ENCODE measurements around the gene ADAM8. TPM values are rescaled to one million over a fixed set of nuclear protein-coding genes. Genes with fewer than 3 reads are reported as not detected.

ADAM8 gene
- total RNA-seq, 3 donors from 2014 or later (not counting 1 experiment from before 2014, with no cell fraction given): 357 to 682 (median 425) TPM

DNA sequence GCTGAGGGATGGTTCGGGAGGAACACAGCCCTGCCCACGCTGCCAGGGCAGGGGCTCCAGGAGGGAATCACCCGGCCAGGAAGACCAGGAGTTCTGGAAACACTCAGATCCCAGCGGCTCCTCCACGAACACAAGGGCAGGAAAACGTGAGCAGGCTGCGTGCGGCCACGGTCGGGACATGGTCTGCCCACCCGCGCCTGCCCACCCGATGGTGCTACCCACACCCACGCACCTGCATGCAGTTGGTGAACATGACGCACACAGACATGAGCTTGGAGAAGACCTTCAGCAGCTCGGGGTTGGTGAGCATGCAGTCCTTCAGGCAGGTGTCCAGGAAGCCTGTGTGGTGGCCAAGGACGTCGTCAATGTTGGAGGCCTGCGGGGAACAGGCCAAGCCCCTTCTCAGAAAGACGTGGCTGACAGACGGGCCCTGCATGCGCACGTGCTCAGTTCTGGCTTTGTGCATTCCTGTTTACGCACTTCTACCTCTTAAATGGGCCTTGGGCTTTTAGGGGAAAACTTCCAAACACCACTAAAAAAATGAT lies 6.2 kb upstream of the ADAM8 start:
- DNase-seq: no peak
- Histone ChIP-seq H3K4me3 (ENCODE audit: low read length) (no peak overlapping the region), H3K27me3 (ENCODE audit: control insufficient read depth, insufficient read depth, low read length) (no peaks in the 10 kb centered on the region), H3K4me1 (ENCODE audit: control insufficient read depth, insufficient read depth, low read length) (peaks cover 28% of the 10 kb centered on the region), H3K27ac (ENCODE audit: low read length) (no peak overlapping the region), H3K9me3 (ENCODE audit: control insufficient read depth, insufficient read depth, low read length) (no peaks in the 10 kb centered on the region), H3K36me3 (ENCODE audit: control insufficient read depth, insufficient read depth, low read length) (peaks cover 58% of the 10 kb centered on the region)
- Mint-ChIP-seq H3K4me1 (peaks cover 24 to 32% of the 10 kb centered on the region in 2 donors), H3K9me3 (no peaks in the 10 kb centered on the region), H3K4me3 (no peak overlapping the region), H3K36me3 (peaks cover 14% of the 10 kb centered on the region), H3K27me3 (ENCODE audit: low read depth in 2 of 2) (no peaks in the 10 kb centered on the region), H3K27ac (no peak overlapping the region)
- no peak for ATAC-seq
- 95% methylated on average over 24 of the region's 24 CpGs for WGBS (ENCODE audit: insufficient coverage)
- intact Hi-C loops (cut with micrococcal nuclease): no loop called here
- TF ChIP-seq, protein P1, sequence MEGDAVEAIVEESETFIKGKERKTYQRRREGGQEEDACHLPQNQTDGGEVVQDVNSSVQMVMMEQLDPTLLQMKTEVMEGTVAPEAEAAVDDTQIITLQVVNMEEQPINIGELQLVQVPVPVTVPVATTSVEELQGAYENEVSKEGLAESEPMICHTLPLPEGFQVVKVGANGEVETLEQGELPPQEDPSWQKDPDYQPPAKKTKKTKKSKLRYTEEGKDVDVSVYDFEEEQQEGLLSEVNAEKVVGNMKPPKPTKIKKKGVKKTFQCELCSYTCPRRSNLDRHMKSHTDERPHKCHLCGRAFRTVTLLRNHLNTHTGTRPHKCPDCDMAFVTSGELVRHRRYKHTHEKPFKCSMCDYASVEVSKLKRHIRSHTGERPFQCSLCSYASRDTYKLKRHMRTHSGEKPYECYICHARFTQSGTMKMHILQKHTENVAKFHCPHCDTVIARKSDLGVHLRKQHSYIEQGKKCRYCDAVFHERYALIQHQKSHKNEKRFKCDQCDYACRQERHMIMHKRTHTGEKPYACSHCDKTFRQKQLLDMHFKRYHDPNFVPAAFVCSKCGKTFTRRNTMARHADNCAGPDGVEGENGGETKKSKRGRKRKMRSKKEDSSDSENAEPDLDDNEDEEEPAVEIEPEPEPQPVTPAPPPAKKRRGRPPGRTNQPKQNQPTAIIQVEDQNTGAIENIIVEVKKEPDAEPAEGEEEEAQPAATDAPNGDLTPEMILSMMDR (IDR thresholded peaks at IDR 0.05): no peak

GRCh38 chr10:133281628-133282372 lies 5.1 kb upstream of the ADAM8 start:
- Histone ChIP-seq H3K9me3 (ENCODE audit: control insufficient read depth, insufficient read depth, low read length) (no peaks in the 10 kb centered on the region), H3K27ac (ENCODE audit: low read length) (no peak overlapping the region), H3K36me3 (ENCODE audit: control insufficient read depth, insufficient read depth, low read length) (peaks cover 51% of the 10 kb centered on the region), H3K4me1 (ENCODE audit: control insufficient read depth, insufficient read depth, low read length) (peaks cover 39% of the 10 kb centered on the region), H3K4me3 (ENCODE audit: low read length) (no peak overlapping the region), H3K27me3 (ENCODE audit: control insufficient read depth, insufficient read depth, low read length) (no peaks in the 10 kb centered on the region)
- Mint-ChIP-seq H3K36me3 (peaks cover 14% of the 10 kb centered on the region), H3K4me3 (peak overlapping the region; percentile 37), H3K27me3 (ENCODE audit: low read depth in 2 of 2) (no peaks in the 10 kb centered on the region), H3K4me1 (peaks cover 28 to 37% of the 10 kb centered on the region in 2 donors), H3K27ac (no peak overlapping the region), H3K9me3 (no peaks in the 10 kb centered on the region)
- intact Hi-C loops (cut with micrococcal nuclease): no loop called here
- TF ChIP-seq, protein P1 (IDR thresholded peaks at IDR 0.05): no peak
- 94% methylated on average over 38 of the region's 38 CpGs for WGBS (ENCODE audit: insufficient coverage)
- DNase-seq: no peak
- no peak for ATAC-seq

GRCh38 chr10:133281084-133281483 lies 4.4 kb upstream of the ADAM8 start:
- peaks cover 12% of the 10 kb centered on the region for H3K36me3 Mint-ChIP-seq
- no peaks in the 10 kb centered on the region for H3K9me3 Mint-ChIP-seq
- H3K4me1 Mint-ChIP-seq: peaks cover 28 to 33% of the 10 kb centered on the region in 2 donors
- peak overlapping the region in 1 of 2 donors; percentile 98 for H3K27ac Mint-ChIP-seq
- H3K27me3 ChIP-seq (ENCODE audit: control insufficient read depth, insufficient read depth, low read length): no peaks in the 10 kb centered on the region
- H3K27ac ChIP-seq (ENCODE audit: low read length): no peak overlapping the region
- H3K4me3 Mint-ChIP-seq: no peak overlapping the region
- no peaks in the 10 kb centered on the region for H3K27me3 Mint-ChIP-seq (ENCODE audit: low read depth in 2 of 2)
- peaks cover 43% of the 10 kb centered on the region for H3K4me1 ChIP-seq (ENCODE audit: control insufficient read depth, insufficient read depth, low read length)
- no peaks in the 10 kb centered on the region for H3K9me3 ChIP-seq (ENCODE audit: control insufficient read depth, insufficient read depth, low read length)
- H3K36me3 ChIP-seq (ENCODE audit: control insufficient read depth, insufficient read depth, low read length): peaks cover 46% of the 10 kb centered on the region
- ATAC-seq: no peak
- intact Hi-C loops (cut with micrococcal nuclease): no loop called here
- 97% methylated on average over 13 of the region's 15 CpGs for WGBS (ENCODE audit: insufficient coverage)
- TF ChIP-seq, protein P1 (IDR thresholded peaks at IDR 0.05): no peak
- no peak for DNase-seq
- H3K4me3 ChIP-seq (ENCODE audit: low read length): no peak overlapping the region

Measured in natural killer cell (primary cell).